Left cardiac atrium (tissue), 4 donors: ENCODE measurements around the gene PSTK. TPM values are rescaled to one million over a fixed set of nuclear protein-coding genes. Genes with fewer than 3 reads are reported as not detected.
A peak's percentile ranks its signal among the peaks of the same experiment; 100 is the strongest.

ENCODE experiments used
- ATAC-seq, 2 donors: fragments of 200-7000 bp; cut with Tn5 transposase; one replicate each; pipeline ENCODE4 v1.9.1; 2020; ENCODE audit warnings: mild to moderate bottlenecking in 2 of 2, moderate library complexity in 2 of 2
- DNase-seq: peaks from one replicate; pipeline ENCODE4 v3.0.0-alpha.2; 2020
- intact Hi-C, 2 donors: fragments of 100-400 bp; cut with DNase I; formaldehyde crosslinking; loops; one replicate each; pipeline versions ENCODE4 v1.14.1 to v1.15.1; 2022 to 2023
- long read RNA-seq: library from polyadenylated mRNA; unstranded; transcript quantifications from one replicate; pipeline ENCODE4 v2.0.0, GENCODE V29; 2021
- total RNA-seq, 2 donors: library from RNA; stranded (reverse); fragmentation: NEBNext Ultra II Directional; extraction: Animal tissue kit (Norgen Biotek cat#: 25700); gene quantifications; one replicate each; pipeline ENCODE4 v1.2.1, GENCODE V29; 2021
- donor health status: DM: no; HTN: yes; CAD: no.
- donor health status: DM: no; HTN: yes; CAD: no; lungs with severe emphysema.
- donor health status: DM: yes; HTN: yes; CAD: no.
- donor health status: Dilated cardiomyopathy.

PSTK gene
- total RNA-seq = 1 to 10 TPM; 3.1 to 3.6 TPM
- long read RNA-seq, partial matches to known transcripts = 0 of 4 reads
- long read RNA-seq, other reads (novel, unspliced or antisense) = 3 of 4 reads

- peak; percentile 99 for ATAC-seq
- intact Hi-C loops = loop anchor here in 1 of 2 donors (2.0 kb wide), 1 partner anchor 28 kb away; the partner anchor contains the start of genes ACADSB and IKZF5
- peak; percentile 96 for DNase-seq
Measured at GRCh38 chr10:122980209-122981065, at the start of gene PSTK. Gene PSTK (plus strand): TSS chr10:122980401. CDS start chr10:122980480, 79 bp downstream.

- intact Hi-C loops = no loop called here
- ATAC-seq (no peak), DNase-seq (no peak)
Measured at GRCh38 chr10:122931088-122931906, 48.9 kb upstream of the PSTK start.

- intact Hi-C loops = no loop called here
- no peak for ATAC-seq
- no peak for DNase-seq
Measured at GRCh38 chr10:122939133-122939855, 40.9 kb upstream of the PSTK start.

- intact Hi-C loops = no loop called here
- ATAC-seq = no peak
Measured at GRCh38 chr10:122939856-122940543, 40.2 kb upstream of the PSTK start.

GRCh38 chr10:122949296-122949695, 30.9 kb upstream of the PSTK start:
- ATAC-seq = no peak
- no peak for DNase-seq
- intact Hi-C loops = no loop called here

More at GRCh38 chr10:122939856-122940543, 40.2 kb upstream of the PSTK start:
- DNase-seq = no peak

- peak; percentile 98 for DNase-seq
- intact Hi-C loops = no loop called here
- ATAC-seq = peak; percentile 99
Measured at GRCh38 chr10:122953902-122954730, 26.1 kb upstream of the PSTK start, which contains the start of gene C10orf88. Gene C10orf88 (minus strand): TSS chr10:122954227. CDS start chr10:122954178, 49 bp downstream.

GRCh38 chr10:122954731-122955050, 25.5 kb upstream of the PSTK start:
- DNase-seq (peak; percentile 25), ATAC-seq (no peak)
- intact Hi-C loops = no loop called here

- ATAC-seq (no peak), DNase-seq (no peak)
- intact Hi-C loops = no loop called here
Measured at GRCh38 chr10:122955892-122956291, 24.3 kb upstream of the PSTK start.

GRCh38 chr10:122957474-122957873, 22.7 kb upstream of the PSTK start:
- no peak for DNase-seq
- intact Hi-C loops = no loop called here
- no peak for ATAC-seq

- DNase-seq (no peak), ATAC-seq (no peak)
- intact Hi-C loops = no loop called here
Measured at GRCh38 chr10:122962405-122962804, 17.8 kb upstream of the PSTK start.

- intact Hi-C loops = no loop called here
- DNase-seq = no peak
- ATAC-seq = no peak
Measured at GRCh38 chr10:122966879-122967278, 13.3 kb upstream of the PSTK start.

- DNase-seq = no peak
- intact Hi-C loops = no loop called here
- ATAC-seq = no peak
Measured at GRCh38 chr10:122968698-122969097, 11.5 kb upstream of the PSTK start.

- DNase-seq = no peak
- no peak for ATAC-seq
- intact Hi-C loops = no loop called here
Measured at GRCh38 chr10:122974023-122974422, 6.2 kb upstream of the PSTK start.

- ATAC-seq (no peak), DNase-seq (no peak)
- intact Hi-C loops = no loop called here
Measured at GRCh38 chr10:122974543-122975064, 5.6 kb upstream of the PSTK start.

- intact Hi-C loops = loop anchor here in 1 of 2 donors (2.0 kb wide), 1 partner anchor 28 kb away; the partner anchor contains the start of genes ACADSB and IKZF5
- DNase-seq = no peak
- ATAC-seq = peak in 1 of 2 donors; percentile 17
Measured at GRCh38 chr10:122981066-122981464, 864 bp downstream of the PSTK start.

GRCh38 chr10:122983898-122984297, 3.7 kb downstream of the PSTK start:
- DNase-seq (no peak), ATAC-seq (no peak)
- intact Hi-C loops = no loop called here

GRCh38 chr10:122984708-122985107, 4.5 kb downstream of the PSTK start:
- intact Hi-C loops = no loop called here
- ATAC-seq (no peak), DNase-seq (no peak)

- intact Hi-C loops = no loop called here
- DNase-seq (no peak), ATAC-seq (no peak)
Measured at GRCh38 chr10:122986335-122986734, 6.1 kb downstream of the PSTK start.
